Keratinocyte (primary cell): Measurements from ENCODE around the gene ZFP91. TPM values are rescaled to one million over a fixed set of nuclear protein-coding genes. Genes with fewer than 3 reads are reported as not detected.

ENCODE experiments used
- DNase-seq: peaks from one replicate; pipeline ENCODE4 v3.0.0-alpha.2; 2011; ENCODE audit warnings: low read depth, missing footprints, low spot score
- FAIRE-seq: peaks from 2 replicates; lab custom pipeline; 2011; peaks lifted over from hg19 to GRCh38; lab: Jason Lieb, UNC
- H2AFZ ChIP-seq: 2 replicates; pipeline ENCODE4 v1.6.0; 2012; ENCODE audit warnings: low read length, control low read depth, inconsistent platforms; ENCODE audit not compliant: control insufficient read depth
- H3K27ac ChIP-seq: 2 replicates; pipeline ENCODE4 v1.5.1; 2011; ENCODE audit warnings: low read length; ENCODE audit not compliant: control insufficient read depth, insufficient read depth
- H3K27me3 ChIP-seq: 3 replicates; pipeline ENCODE4 v1.6.0; 2011; ENCODE audit warnings: low read length; ENCODE audit not compliant: control insufficient read depth, insufficient read depth; ENCODE audit errors: extremely low read depth
- H3K36me3 ChIP-seq, 2 experiments: 2 replicates in 1 of 2; 3 replicates in 1 of 2; pipeline ENCODE4 v1.5.1; 2011; ENCODE audit warnings: low read length in 2 of 2, mild to moderate bottlenecking in 1 of 2; ENCODE audit not compliant: control insufficient read depth in 2 of 2, insufficient read depth in 2 of 2; ENCODE audit errors: extremely low read depth in 1 of 2
- H3K4me1 ChIP-seq: 3 replicates; pipeline ENCODE4 v1.5.1; 2011; ENCODE audit warnings: low read length; ENCODE audit not compliant: control insufficient read depth, insufficient read depth; ENCODE audit errors: extremely low read depth
- H3K4me2 ChIP-seq: 3 replicates; pipeline ENCODE4 v1.6.0; 2011; ENCODE audit warnings: low read depth, low read length; ENCODE audit not compliant: control insufficient read depth, insufficient read depth; ENCODE audit errors: extremely low read depth
- H3K4me3 ChIP-seq, 3 experiments: fragments of 200-600 bp in 1 of 3; sonication (generic) in 1 of 3; 2 replicates in 2 of 3; 3 replicates in 1 of 3; pipeline ENCODE4 v1.5.1; 2011 to 2016; ENCODE audit warnings: low read length in 3 of 3, mild to moderate bottlenecking in 3 of 3, control low read depth in 2 of 3, inconsistent platforms in 1 of 3, low read depth in 1 of 3, mixed read lengths in 1 of 3, mixed run types in 1 of 3, moderate library complexity in 1 of 3; ENCODE audit not compliant: control insufficient read depth in 2 of 3, insufficient read depth in 2 of 3; ENCODE audit errors: extremely low read depth in 1 of 3
- H3K79me2 ChIP-seq: 2 replicates; pipeline ENCODE4 v1.6.0; 2012; ENCODE audit warnings: low read length; ENCODE audit not compliant: control insufficient read depth, insufficient read depth
- H3K9ac ChIP-seq: 3 replicates; pipeline ENCODE4 v1.6.0; 2011; ENCODE audit warnings: low read length; ENCODE audit not compliant: control insufficient read depth, insufficient read depth; ENCODE audit errors: extremely low read depth
- H3K9me1 ChIP-seq: 3 replicates; pipeline ENCODE4 v1.6.0; 2011; ENCODE audit warnings: low read length; ENCODE audit not compliant: control insufficient read depth, insufficient read depth; ENCODE audit errors: extremely low read depth
- H3K9me3 ChIP-seq: 2 replicates; pipeline ENCODE4 v1.5.1; 2012; ENCODE audit warnings: low read depth, low read length; ENCODE audit not compliant: control insufficient read depth
- H4K20me1 ChIP-seq: 3 replicates; pipeline ENCODE4 v1.6.0; 2011; ENCODE audit warnings: low read length; ENCODE audit not compliant: control insufficient read depth, insufficient read depth; ENCODE audit errors: extremely low read depth
- CTCF ChIP-seq, 3 experiments: IDR thresholded peaks in 1 of 3; conservative IDR thresholded peaks in 1 of 3; optimal IDR thresholded peaks in 1 of 3; 2 replicates in 2 of 3; 3 replicates in 1 of 3; pipeline versions ENCODE3 to v1.5.1; 2011; ENCODE audit warnings: low read length in 3 of 3, mild to moderate bottlenecking in 3 of 3, moderate library complexity in 2 of 3, control low read depth in 1 of 3, inconsistent platforms in 1 of 3; ENCODE audit not compliant: insufficient read depth in 2 of 3; ENCODE audit errors: extremely low read depth in 1 of 3
- EZH2 ChIP-seq: IDR thresholded peaks from one replicate; pipeline ENCODE4 v1.6.1; 2012; ENCODE audit warnings: inconsistent platforms, mild to moderate bottlenecking, low read length, moderate library complexity
- dilution Hi-C: fragments of 300-500 bp; cut with MboI; formaldehyde crosslinking; loops from one replicate; pipeline ENCODE4 v1.7.0; 2020; ENCODE audit warnings: low sequenced_read_pairs; ENCODE audit not compliant: extremely low pct_ligation_motif_present
- polyA plus RNA-seq, 5 experiments: library from polyadenylated mRNA; depleted of rRNA in 3 of 5; stranded (reverse) in 3 of 5; stranded (forward) in 1 of 5; unstranded in 1 of 5; fragments of >200 nt; gene quantifications; 1 replicate in 1 of 5; 2 replicates in 3 of 5; 3 replicates in 1 of 5; pipeline versions ENCODE4 v1.2.1 to v1.2.3, GENCODE V29; 2011 to 2012; ENCODE audit warnings: missing spikeins in 2 of 5, low read depth in 1 of 5, low replicate concordance in 1 of 5

Gene ZFP91
- polyA plus RNA-seq, 1 donor (not counting 4 experiments of a cell fraction or from before 2014, with no cell fraction given), result 45.6 TPM

- dilution Hi-C loops, result no loop called here
- H2AFZ ChIP-seq, result no peak overlapping the region
- H3K9me3 ChIP-seq, result no peaks in the 10 kb centered on the region
- no peaks in the 10 kb centered on the region for H3K79me2 ChIP-seq
- H3K4me1 ChIP-seq, result peaks cover 35% of the 10 kb centered on the region
- no peak overlapping the region for H3K4me2 ChIP-seq
- no peak for TF ChIP-seq EZH2
- no peak for TF ChIP-seq CTCF (optimal IDR thresholded peaks at IDR 0.05 in 1 of 3, IDR thresholded peaks at IDR 0.05 in 1 of 3, conservative IDR thresholded peaks at IDR 0.05 in 1 of 3; ENCODE audit: extremely low read depth in 1 of 3, insufficient read depth in 2 of 3, low read length in 3 of 3)
- no peak overlapping the region for H3K4me3 ChIP-seq
- FAIRE-seq, result no peak
- no peaks in the 10 kb centered on the region for H4K20me1 ChIP-seq
- DNase-seq, result no peak
- H3K27me3 ChIP-seq, result no peaks in the 10 kb centered on the region
- H3K27ac ChIP-seq, result no peak overlapping the region
- no peaks in the 10 kb centered on the region for H3K36me3 ChIP-seq
- no peak overlapping the region for H3K9ac ChIP-seq
- H3K9me1 ChIP-seq, result no peaks in the 10 kb centered on the region
Measured at GRCh38 chr11:58631378-58631777, 52.5 kb downstream of the ZFP91 start.

- H3K9ac ChIP-seq, result no peak overlapping the region
- H2AFZ ChIP-seq, result no peak overlapping the region
- H3K36me3 ChIP-seq, result no peaks in the 10 kb centered on the region
- dilution Hi-C loops, result no loop called here
- H3K4me2 ChIP-seq, result no peak overlapping the region
- no peak overlapping the region for H3K4me3 ChIP-seq
- H3K4me1 ChIP-seq, result peaks cover 25% of the 10 kb centered on the region
- no peaks in the 10 kb centered on the region for H3K9me1 ChIP-seq
- no peaks in the 10 kb centered on the region for H4K20me1 ChIP-seq
- no peaks in the 10 kb centered on the region for H3K27me3 ChIP-seq
- DNase-seq, result no peak
- FAIRE-seq, result no peak
- H3K27ac ChIP-seq, result no peak overlapping the region
- TF ChIP-seq CTCF (optimal IDR thresholded peaks at IDR 0.05 in 1 of 3, IDR thresholded peaks at IDR 0.05 in 1 of 3, conservative IDR thresholded peaks at IDR 0.05 in 1 of 3; ENCODE audit: extremely low read depth in 1 of 3, insufficient read depth in 2 of 3, low read length in 3 of 3) (no peak), EZH2 (no peak)
- H3K79me2 ChIP-seq, result no peaks in the 10 kb centered on the region
- no peaks in the 10 kb centered on the region for H3K9me3 ChIP-seq
Measured at GRCh38 chr11:58632510-58632909, 53.6 kb downstream of the ZFP91 start.
